T-cell (primary cell): ENCODE results near the gene CTNNB1. TPM values are rescaled to one million over a fixed set of nuclear protein-coding genes. Genes with fewer than 3 reads are reported as not detected.
A peak's percentile ranks its signal among the peaks of the same experiment; 100 is the strongest.

Experiments used
- ATAC-seq, 4 experiments: fragments of 200-7000 bp in 3 of 4; fragments of 150-1000 bp in 1 of 4; cut with Tn5 transposase; replicated peaks in 1 of 4; 1 replicate in 3 of 4; 2 replicates in 1 of 4; pipeline ENCODE4 v1.10.0; 2021; ENCODE audit warnings: moderate library complexity in 3 of 4, mild to moderate bottlenecking in 2 of 4, moderate number of reproducible peaks in 1 of 4
- CTCF ChIA-PET, 2 donors: fragments of 300-600 bp; sonication (Branson Sonifier 250); formaldehyde crosslinking; loops; one replicate each; lab custom pipeline; 2022; ENCODE audit warnings: antibody characterized with exemption in 2 of 2; lab: Charles Lee
- POLR2A ChIA-PET, 2 donors: fragments of 300-600 bp; sonication (Branson Sonifier 250); formaldehyde crosslinking; loops; one replicate each; lab custom pipeline; 2022; ENCODE audit warnings: antibody characterized with exemption in 2 of 2; lab: Charles Lee
- DNase-seq, 35 experiments: peaks; one replicate each; pipeline versions ENCODE4 v3.0.0 to v3.0.0-alpha.2; 2013 to 2023
- H3K27ac ChIP-seq: one replicate; pipeline ENCODE4 v1.5.1; 2013; ENCODE audit warnings: low read length
- H3K27me3 ChIP-seq, 2 experiments: replicated peaks in 1 of 2; 1 replicate in 1 of 2; 2 replicates in 1 of 2; pipeline versions ENCODE4 v1.6.1 to v1.7.0; 2013; ENCODE audit warnings: low read length in 1 of 2, mixed read lengths in 1 of 2; ENCODE audit not compliant: control insufficient read depth in 2 of 2, insufficient read depth in 2 of 2; ENCODE audit errors: extremely low read depth in 1 of 2
- H3K36me3 ChIP-seq, 2 donors: 1 replicate in 1 of 2; 2 replicates in 1 of 2; pipeline versions ENCODE4 v1.6.1 to v1.7.0; 2013; ENCODE audit warnings: low read length in 1 of 2; ENCODE audit not compliant: control insufficient read depth in 2 of 2, insufficient read depth in 1 of 2; ENCODE audit errors: extremely low read depth in 1 of 2
- H3K4me1 ChIP-seq, 2 experiments: 1 replicate in 1 of 2; 2 replicates in 1 of 2; pipeline versions ENCODE4 v1.6.1 to v1.7.0; 2013; ENCODE audit warnings: low read length in 2 of 2, mixed read lengths in 1 of 2; ENCODE audit not compliant: insufficient read depth in 2 of 2, control insufficient read depth in 1 of 2; ENCODE audit errors: extremely low read depth in 1 of 2
- H3K4me3 ChIP-seq, 2 donors: 1 replicate in 1 of 2; 2 replicates in 1 of 2; pipeline versions ENCODE4 v1.5.1 to v1.7.0; 2013; ENCODE audit warnings: mild to moderate bottlenecking in 2 of 2, low read length in 1 of 2, moderate library complexity in 1 of 2; ENCODE audit not compliant: control insufficient read depth in 1 of 2; ENCODE audit errors: extremely low read depth in 1 of 2
- H3K9me3 ChIP-seq: 2 replicates; pipeline ENCODE4 v1.7.0; 2013
- H3K27ac Mint-ChIP-seq, 2 donors: one replicate each; pipeline ENCODE4 v1.8.0; 2020 to 2021; ENCODE audit warnings: mild to moderate bottlenecking in 2 of 2, mixed read lengths in 2 of 2
- H3K27me3 Mint-ChIP-seq, 2 donors: one replicate each; pipeline ENCODE4 v1.8.0; 2021 to 2022; ENCODE audit warnings: mixed read lengths in 2 of 2
- H3K36me3 Mint-ChIP-seq: one replicate; pipeline ENCODE4 v1.8.0; 2021; ENCODE audit warnings: mixed read lengths
- H3K4me1 Mint-ChIP-seq, 3 donors: one replicate each; pipeline ENCODE4 v1.8.0; 2020 to 2022; ENCODE audit warnings: mixed read lengths in 3 of 3, mild to moderate bottlenecking in 1 of 3
- H3K4me3 Mint-ChIP-seq, 3 donors: one replicate each; pipeline ENCODE4 v1.8.0; 2020 to 2022; ENCODE audit warnings: mild to moderate bottlenecking in 3 of 3, mixed read lengths in 3 of 3, moderate library complexity in 3 of 3
- H3K9me3 Mint-ChIP-seq, 3 donors: one replicate each; pipeline ENCODE4 v1.8.0; 2020 to 2022; ENCODE audit warnings: mixed read lengths in 3 of 3
- WGBS: methylation state at CpG from one replicate; pipeline ENCODE4 v1.1.5; 2013; ENCODE audit warnings: missing lambda C conversion rate; ENCODE audit not compliant: insufficient coverage; 5-methylcytosine and 5-hydroxymethylcytosine counted together
- total RNA-seq, 35 experiments: library from RNA in 6 of 35; stranded (reverse) in 6 of 35; fragments of 120-200 nt in 1 of 35; gene quantifications; one replicate each; pipeline versions ENCODE4 v1.2.1 to v1.2.4 and lab custom pipeline; 2013 to 2026

Gene CTNNB1
- total RNA-seq, 5 donors from 2014 or later (not counting 1 experiment from before 2014, with no cell fraction given): 147 to 180 (median 173) TPM

- DNase-seq (no peak), ATAC-seq (no peak)
- H3K36me3 Mint-ChIP-seq: peaks cover 44% of the 10 kb centered on the region
- no peak overlapping the region for H3K27ac Mint-ChIP-seq
- no peak overlapping the region for H3K27ac ChIP-seq
- ChIA-PET POLR2A (no interaction called here), CTCF (no interaction called here)
- peaks cover 0 to 7% of the 10 kb centered on the region in 2 experiments for H3K4me1 ChIP-seq
- H3K4me3 ChIP-seq: no peak overlapping the region
- H3K4me1 Mint-ChIP-seq: peaks cover 66 to 80% (median 76%) of the 10 kb centered on the region in 3 donors
- peaks cover 16 to 49% of the 10 kb centered on the region in 2 donors for H3K36me3 ChIP-seq
- no peaks in the 10 kb centered on the region for H3K27me3 Mint-ChIP-seq
- H3K27me3 ChIP-seq: no peaks in the 10 kb centered on the region
- H3K4me3 Mint-ChIP-seq: no peak overlapping the region
- no peaks in the 10 kb centered on the region for H3K9me3 Mint-ChIP-seq
- 67% methylated on average over 1 of the region's 2 CpGs for WGBS
- no peaks in the 10 kb centered on the region for H3K9me3 ChIP-seq
Measured at GRCh38 chr3:41223691-41224090, 24.4 kb downstream of the CTNNB1 start.

- Mint-ChIP-seq H3K27me3 (no peaks in the 10 kb centered on the region), H3K4me1 (peaks cover 62 to 75% (median 75%) of the 10 kb centered on the region in 3 donors), H3K4me3 (no peak overlapping the region), H3K36me3 (peaks cover 47% of the 10 kb centered on the region), H3K27ac (peak overlapping the region in 1 of 2 donors; percentile 60), H3K9me3 (no peaks in the 10 kb centered on the region)
- H3K27me3 ChIP-seq: no peaks in the 10 kb centered on the region
- DNase-seq (no peak), ATAC-seq (no peak)
- no peak overlapping the region for H3K27ac ChIP-seq
- no peak overlapping the region for H3K4me3 ChIP-seq
- H3K4me1 ChIP-seq: peaks cover 0 to 7% of the 10 kb centered on the region in 2 experiments
- H3K9me3 ChIP-seq: no peaks in the 10 kb centered on the region
- no CpG with 5 or more reads among the region's 3 CpGs for WGBS
- POLR2A ChIA-PET: no interaction called here
- CTCF ChIA-PET: no interaction called here
- H3K36me3 ChIP-seq: peaks cover 16 to 52% of the 10 kb centered on the region in 2 donors
Measured at GRCh38 chr3:41224120-41224806, 25.0 kb downstream of the CTNNB1 start.

- no peak overlapping the region for H3K4me3 ChIP-seq
- no CpG with 5 or more reads among the region's 6 CpGs for WGBS
- peaks cover 4 to 93% of the 10 kb centered on the region in 2 donors for H3K36me3 ChIP-seq
- ATAC-seq (no peak), DNase-seq (no peak)
- Mint-ChIP-seq H3K36me3 (peaks cover 78% of the 10 kb centered on the region), H3K4me1 (peaks cover 4 to 16% (median 4%) of the 10 kb centered on the region in 3 donors), H3K4me3 (no peak overlapping the region), H3K9me3 (no peaks in the 10 kb centered on the region), H3K27ac (no peak overlapping the region), H3K27me3 (no peaks in the 10 kb centered on the region)
- CTCF ChIA-PET: no interaction called here
- H3K4me1 ChIP-seq: no peaks in the 10 kb centered on the region
- POLR2A ChIA-PET: no interaction called here
- no peak overlapping the region for H3K27ac ChIP-seq
- H3K9me3 ChIP-seq: no peaks in the 10 kb centered on the region
- H3K27me3 ChIP-seq: no peaks in the 10 kb centered on the region
Measured at GRCh38 chr3:41234823-41235721, 35.8 kb downstream of the CTNNB1 start.

- Histone ChIP-seq H3K9me3 (no peaks in the 10 kb centered on the region), H3K27ac (no peak overlapping the region), H3K27me3 (no peaks in the 10 kb centered on the region), H3K4me1 (no peaks in the 10 kb centered on the region), H3K36me3 (peaks cover 4 to 84% of the 10 kb centered on the region in 2 donors), H3K4me3 (no peak overlapping the region)
- Mint-ChIP-seq H3K9me3 (no peaks in the 10 kb centered on the region), H3K4me3 (no peak overlapping the region), H3K36me3 (peaks cover 72% of the 10 kb centered on the region), H3K27ac (no peak overlapping the region), H3K4me1 (peaks cover 0 to 5% (median 2%) of the 10 kb centered on the region in 3 donors), H3K27me3 (no peaks in the 10 kb centered on the region)
- no peak for ATAC-seq
- WGBS: no CpG with 5 or more reads among the region's 2 CpGs
- POLR2A ChIA-PET: no interaction called here
- CTCF ChIA-PET: interaction anchor here (0.7 to 1.6 kb wide), 2 partner anchors 16 to 17 kb away, joined by 3 to 4 read pairs; no protein-coding TSS in a partner anchor
- no peak for DNase-seq
Measured at GRCh38 chr3:41236228-41236627, 36.9 kb downstream of the CTNNB1 start.

GRCh38 chr3:41237907-41238306, 38.6 kb downstream of the CTNNB1 start:
- Mint-ChIP-seq H3K4me3 (no peak overlapping the region), H3K4me1 (peaks cover 0 to 5% (median 2%) of the 10 kb centered on the region in 3 donors), H3K36me3 (peaks cover 68% of the 10 kb centered on the region), H3K27me3 (no peaks in the 10 kb centered on the region), H3K27ac (peak overlapping the region; percentile 18 to 29), H3K9me3 (no peaks in the 10 kb centered on the region)
- ATAC-seq: no peak
- Histone ChIP-seq H3K4me3 (no peak overlapping the region), H3K9me3 (no peaks in the 10 kb centered on the region), H3K27me3 (no peaks in the 10 kb centered on the region), H3K36me3 (peaks cover 6 to 70% of the 10 kb centered on the region in 2 donors), H3K4me1 (no peaks in the 10 kb centered on the region), H3K27ac (no peak overlapping the region)
- no CpG with 5 or more reads among the region's 3 CpGs for WGBS
- POLR2A ChIA-PET: no interaction called here
- DNase-seq: no peak
- CTCF ChIA-PET: interaction anchor here in 1 of 2 donors (0.5 kb wide), 1 partner anchor 19 kb away, joined by 3 read pairs; no protein-coding TSS in a partner anchor

GRCh38 chr3:41239587-41239986, 40.3 kb downstream of the CTNNB1 start:
- 100% methylated on average over 1 of the region's 2 CpGs for WGBS
- Histone ChIP-seq H3K4me1 (no peaks in the 10 kb centered on the region), H3K4me3 (no peak overlapping the region), H3K36me3 (peaks cover 2 to 53% of the 10 kb centered on the region in 2 donors), H3K27ac (no peak overlapping the region), H3K27me3 (no peaks in the 10 kb centered on the region), H3K9me3 (no peaks in the 10 kb centered on the region)
- H3K4me3 Mint-ChIP-seq: no peak overlapping the region
- ATAC-seq: no peak
- H3K36me3 Mint-ChIP-seq: peaks cover 54% of the 10 kb centered on the region
- peaks cover 0 to 5% (median 2%) of the 10 kb centered on the region in 3 donors for H3K4me1 Mint-ChIP-seq
- no peak for DNase-seq
- no peaks in the 10 kb centered on the region for H3K9me3 Mint-ChIP-seq
- no peaks in the 10 kb centered on the region for H3K27me3 Mint-ChIP-seq
- CTCF ChIA-PET: interaction anchor here in 1 of 2 donors (0.6 to 0.7 kb wide), 2 partner anchors 24 to 180 kb away, joined by 3 to 4 read pairs; no protein-coding TSS in a partner anchor
- H3K27ac Mint-ChIP-seq: no peak overlapping the region
- POLR2A ChIA-PET: interaction anchor here in 1 of 2 donors (0.6 kb wide), 2 partner anchors 41 to 779 kb away, joined by 3 to 6 read pairs; no protein-coding TSS in a partner anchor
